GM19240 (cell line): ENCODE data around the gene DNAH12.
"Not testable (repeated sequence)": the region's sequence is repeated elsewhere in the genome, so short reads cannot be mapped to it uniquely, and the experiment has no call there.

Experiments used
- DNase-seq: peaks from one replicate; pipeline ENCODE4 v3.0.0; 2011; ENCODE audit warnings: low spot score; ENCODE audit not compliant: insufficient read length

DNAH12 gene

DNA sequence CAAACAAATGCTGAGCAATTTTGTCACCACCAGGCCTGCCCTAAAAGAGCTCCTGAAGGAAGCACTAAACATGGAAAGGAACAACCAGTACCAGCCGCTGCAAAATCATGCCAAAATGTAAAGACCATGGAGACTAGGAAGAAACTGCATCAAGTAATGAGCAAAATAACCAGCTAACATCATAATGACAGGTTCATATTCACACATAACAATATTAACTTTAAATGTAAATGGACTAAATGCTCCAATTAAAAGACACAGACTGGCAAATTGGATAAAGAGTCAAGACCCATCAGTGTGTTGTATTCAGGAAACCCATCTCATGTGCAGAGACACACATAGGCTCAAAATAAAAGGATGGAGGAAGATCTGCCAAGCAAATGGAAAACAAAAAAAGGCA, 217.6 kb downstream of the DNAH12 start:
- DNase-seq = not testable (repeated sequence)

DNA sequence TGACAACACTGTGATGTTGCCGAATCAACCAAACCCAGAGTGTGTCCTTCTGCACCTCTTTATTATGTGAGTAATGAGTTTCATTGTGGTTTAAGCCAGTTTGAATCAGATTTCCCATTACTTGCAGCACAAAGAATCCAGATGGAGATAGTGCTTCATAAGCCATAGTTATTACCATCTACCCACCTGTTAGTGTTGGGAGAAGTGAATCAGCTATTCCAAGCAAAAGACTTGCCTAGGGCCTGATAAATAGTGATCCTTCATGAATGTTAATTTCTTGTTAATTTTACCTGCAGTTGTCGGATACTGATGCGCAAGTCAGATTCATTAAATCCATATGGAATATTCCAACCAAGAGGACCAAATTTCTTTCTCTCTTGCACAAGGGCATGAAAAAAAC, 229.9 kb downstream of the DNAH12 start:
- DNase-seq = no peak

DNA sequence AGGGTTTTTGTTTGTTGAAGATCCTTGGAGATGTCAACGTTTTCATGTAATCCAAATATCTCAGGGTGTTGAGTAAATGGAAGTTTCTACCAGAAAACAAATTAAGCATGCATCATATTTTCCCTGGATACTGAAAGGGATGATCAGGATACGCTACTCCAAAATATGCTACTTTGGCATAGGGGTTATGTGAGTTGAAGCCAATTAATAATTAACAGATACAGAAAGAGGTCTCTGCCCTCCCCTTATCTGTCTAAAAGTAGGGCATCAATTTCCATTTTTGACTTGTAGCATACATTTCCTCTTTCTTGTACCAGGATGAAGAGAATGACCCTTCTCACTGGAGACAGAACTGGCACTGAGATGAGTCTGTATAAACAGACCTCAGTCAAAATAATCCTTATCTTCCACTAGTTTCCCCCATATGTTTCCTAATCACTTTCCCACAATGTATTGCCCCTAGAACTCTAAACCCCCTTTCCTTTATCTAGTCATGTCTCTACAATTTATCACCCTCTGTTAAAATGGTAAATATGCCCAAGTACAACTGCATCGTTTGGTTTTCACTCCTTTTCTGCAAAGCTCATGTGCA, 234.3 kb downstream of the DNAH12 start:
- no peak for DNase-seq

DNA sequence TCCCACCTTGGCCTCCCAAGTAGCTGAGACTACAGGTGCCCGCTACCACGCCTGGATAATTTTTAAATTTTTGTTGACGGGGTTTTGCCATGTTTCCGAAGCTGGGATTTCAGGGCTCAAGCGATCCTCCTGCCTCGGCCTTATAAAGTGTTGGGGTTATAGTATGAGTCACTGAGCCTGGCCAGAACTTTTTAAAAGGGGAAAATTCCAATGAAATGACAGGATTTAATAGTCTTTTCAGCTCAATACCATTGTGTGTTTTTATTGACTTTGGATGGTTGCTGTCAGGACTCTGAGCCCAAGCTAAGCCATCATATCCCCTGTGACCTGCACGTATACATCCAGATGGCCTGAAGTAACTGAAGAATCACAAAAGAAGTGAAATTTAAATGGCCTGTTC, 240.6 kb downstream of the DNAH12 start:
- DNase-seq = not testable (repeated sequence)

DNA sequence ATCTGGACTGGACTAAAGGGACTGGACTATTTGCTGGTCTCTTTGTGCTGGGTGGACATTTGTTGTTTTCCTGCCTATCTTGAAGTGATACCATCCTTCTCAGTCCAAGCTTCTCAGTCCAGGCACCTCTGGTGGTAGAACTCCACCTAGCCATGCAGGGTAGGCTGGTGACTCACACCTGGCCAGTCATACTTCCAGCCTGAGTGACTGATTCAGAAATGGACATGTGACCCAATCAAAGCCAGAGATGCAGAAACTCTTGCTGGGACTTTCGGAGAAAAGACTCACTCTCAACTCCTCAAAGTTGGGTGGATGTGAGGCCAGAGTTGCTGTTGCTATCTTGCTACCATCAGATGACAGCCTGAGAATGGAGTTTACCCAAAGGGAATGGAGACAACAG, 246.1 kb downstream of the DNAH12 start:
- DNase-seq = no peak

DNA sequence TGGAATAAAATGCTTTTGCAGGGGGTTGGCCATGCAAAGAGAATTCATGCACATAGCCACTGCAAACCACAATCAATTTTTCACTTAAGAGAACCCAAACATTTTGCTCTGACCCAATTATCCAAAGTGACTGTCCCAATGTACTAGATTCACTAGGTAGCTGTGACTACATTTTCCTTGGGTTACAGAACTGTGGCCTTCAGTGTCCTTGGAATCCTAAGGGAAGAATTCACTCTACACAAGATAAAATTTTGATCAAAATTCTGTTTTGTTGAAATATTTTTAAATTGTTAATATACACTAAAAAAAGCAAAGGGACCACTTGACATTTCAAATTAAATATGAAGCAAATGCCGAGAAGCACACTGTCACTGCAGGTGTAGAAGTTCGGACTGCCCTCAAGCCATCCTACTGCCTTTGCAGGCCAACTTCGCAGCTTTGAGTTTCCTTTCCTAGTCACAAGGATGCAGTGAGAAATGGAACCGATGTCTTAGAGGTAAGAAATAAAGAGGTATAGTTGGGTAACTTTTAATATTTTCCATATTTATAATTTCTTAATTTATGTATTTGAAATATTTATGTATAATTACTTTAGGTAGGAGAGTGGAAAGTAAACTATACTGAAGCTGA, 251.1 kb downstream of the DNAH12 start:
- no peak for DNase-seq

DNA sequence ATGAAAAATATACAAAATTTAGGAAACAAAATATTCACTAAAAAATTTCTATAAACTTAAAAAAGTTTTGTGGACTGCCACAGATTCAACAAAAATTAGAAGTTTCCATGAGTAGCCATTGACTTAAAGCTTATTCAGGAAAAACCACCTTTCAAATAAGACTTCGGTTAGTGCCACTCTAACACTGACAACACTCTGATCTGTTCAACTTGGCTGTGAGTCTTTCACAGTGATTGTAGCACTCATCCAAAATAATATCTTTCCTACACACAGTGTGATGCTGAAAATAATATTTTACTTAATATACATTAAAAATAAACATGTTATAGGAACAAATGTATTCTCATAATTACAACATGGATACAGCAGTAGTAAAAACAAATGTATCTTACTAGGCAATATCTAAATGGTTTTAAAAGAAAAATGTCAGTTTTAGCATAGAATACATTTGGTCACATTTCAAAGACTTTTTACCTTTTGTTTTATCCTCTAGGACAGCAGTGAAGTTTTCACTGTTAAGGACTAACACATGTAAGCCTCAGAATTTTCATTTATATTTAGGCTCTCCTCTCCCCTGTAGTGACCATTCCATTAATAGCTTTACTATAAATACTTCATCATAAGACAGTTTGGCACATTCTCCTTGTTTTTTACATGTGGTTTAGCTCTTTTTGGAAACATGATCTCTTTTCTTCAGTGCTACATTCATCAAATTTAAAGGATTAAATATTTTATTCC, 251.8 kb downstream of the DNAH12 start, which contains the start of gene ASB14:
TSS of gene ASB14 (minus strand) at position 527 of the 738 bp plus-strand sequence. CDS start 652 bp downstream, outside the sequence.
- DNase-seq = no peak

DNA sequence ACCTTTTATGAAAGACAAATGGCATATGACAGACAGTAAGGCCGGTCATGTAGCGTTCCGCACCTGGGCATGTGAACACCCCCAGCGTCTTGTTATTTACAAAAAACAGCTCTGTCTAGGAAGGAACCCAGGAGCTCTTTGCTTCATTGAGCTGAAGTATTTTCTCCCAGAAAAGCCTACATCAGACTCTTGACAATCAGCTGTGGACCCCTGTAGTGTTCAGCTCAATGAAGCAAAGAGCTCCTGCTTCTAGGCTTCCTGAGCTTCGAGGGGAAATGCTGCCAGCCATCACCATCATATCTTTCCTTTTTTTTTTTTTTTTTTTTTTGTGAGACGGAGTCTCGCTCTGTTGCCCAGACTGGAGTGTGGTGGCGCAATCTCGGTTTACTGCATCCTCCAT, 255.7 kb downstream of the DNAH12 start:
- no peak for DNase-seq

DNA sequence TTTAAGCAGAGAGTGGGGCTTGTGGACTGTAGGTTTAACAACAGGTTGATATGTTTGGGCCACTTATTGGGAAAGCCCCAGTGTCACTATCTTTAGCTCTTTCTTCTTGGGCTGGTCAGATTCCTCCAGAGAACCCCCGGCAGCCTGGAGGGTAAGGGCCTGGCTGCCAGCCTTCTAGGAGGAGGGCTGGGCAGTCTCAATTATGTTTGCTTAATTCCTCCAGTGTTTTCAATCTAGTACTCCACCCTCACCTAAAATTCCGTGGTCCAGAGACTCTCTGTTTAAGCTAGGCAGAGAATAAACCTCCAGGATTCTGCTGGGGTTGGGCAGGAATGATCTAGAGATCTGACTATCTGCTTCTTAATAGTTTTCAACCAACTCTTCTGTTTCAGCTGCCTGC, 256.9 kb downstream of the DNAH12 start:
- no peak for DNase-seq

DNA sequence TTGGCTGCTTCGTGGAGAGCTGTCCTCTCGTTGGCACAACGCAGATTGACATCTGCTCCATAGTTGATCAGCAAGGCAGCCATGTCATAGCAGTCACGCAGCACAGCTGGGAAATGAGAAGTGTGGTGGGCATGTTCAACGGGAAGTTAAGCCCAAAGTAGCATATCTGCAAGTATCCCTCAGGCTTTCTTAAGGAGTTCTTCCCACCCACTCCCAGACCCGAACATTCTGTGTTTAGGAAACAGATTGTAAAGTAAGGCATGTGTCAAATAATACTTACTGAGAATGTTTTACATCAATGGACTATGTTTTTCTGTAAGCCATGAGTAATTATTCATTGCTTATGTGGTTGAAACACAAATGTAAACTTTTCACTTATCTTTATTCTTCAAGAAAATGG, 260.8 kb downstream of the DNAH12 start:
- no peak for DNase-seq

DNA sequence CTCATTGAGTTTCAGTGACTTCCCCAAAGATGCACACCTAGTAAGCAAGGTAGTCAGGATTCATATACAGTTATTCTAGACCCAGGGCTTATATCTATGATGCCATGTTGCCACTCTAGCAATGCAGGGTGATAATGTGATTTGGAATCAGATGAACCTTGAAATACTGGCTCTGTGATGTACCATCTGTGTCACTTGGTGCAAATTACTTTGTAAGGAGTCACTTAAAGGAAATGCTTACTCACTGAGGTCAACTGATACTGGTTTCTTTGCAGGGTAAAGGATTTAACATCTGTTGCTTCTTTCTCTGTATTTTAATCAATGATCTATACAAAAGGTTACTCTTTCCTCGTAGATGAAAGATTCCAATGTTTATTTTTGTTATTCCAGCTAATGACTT, 262.4 kb downstream of the DNAH12 start:
- DNase-seq = no peak

DNA sequence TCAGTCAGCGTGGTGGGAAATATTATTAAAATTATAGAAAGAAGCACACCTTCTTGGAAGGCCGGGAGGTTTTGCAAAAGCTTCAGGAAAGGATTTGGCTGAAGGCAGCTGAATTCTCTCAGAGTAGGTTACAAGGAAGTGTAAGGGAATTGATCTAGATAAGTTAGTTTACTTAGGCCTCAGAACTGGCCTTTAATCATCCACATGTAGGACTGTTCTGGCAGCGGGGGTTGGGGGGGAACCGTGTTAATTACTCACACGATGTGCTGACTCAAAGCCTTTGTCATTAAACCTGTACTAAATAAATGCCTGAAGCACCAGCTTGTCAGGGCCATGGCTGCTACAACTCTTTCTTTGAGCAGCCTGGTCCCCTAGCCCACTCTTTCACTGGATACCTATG, 264.5 kb downstream of the DNAH12 start:
- DNase-seq = no peak

DNA sequence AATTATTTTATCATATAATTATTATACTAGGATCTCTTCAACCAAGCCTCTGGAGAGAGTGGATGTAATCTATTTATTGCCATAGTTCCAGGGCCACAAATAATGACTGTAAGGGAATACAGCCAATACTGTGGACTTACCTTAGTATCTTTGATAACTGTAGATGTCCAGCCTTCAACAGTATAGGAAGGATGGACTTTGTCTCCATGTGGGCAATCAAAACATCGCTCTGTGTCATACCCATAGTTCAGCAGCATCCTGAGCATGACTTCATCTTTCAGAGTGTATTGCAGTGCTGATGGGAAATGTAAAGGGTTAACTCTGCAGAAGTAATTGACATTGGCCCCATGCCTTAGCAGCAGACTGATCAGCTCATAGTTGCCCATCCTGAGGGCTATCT, 265.9 kb downstream of the DNAH12 start:
- DNase-seq = no peak

DNA sequence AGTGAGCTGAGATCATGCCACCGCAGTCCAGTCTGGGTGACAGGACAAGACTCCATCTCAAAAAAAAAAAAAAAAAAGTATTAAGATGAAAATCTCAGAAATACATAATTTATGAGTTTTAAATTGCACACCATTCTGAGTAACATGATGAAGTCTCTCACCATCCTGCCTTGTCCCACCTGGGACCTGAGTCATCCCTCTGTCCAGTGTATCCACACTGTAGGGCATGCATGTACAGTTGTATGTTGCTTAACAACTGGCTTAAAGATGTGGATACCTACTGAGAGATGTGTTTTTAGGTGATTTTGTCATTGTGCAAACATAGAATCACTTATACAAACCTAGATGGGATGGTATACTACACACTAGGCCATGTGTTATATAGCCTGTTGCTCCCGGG, 268.8 kb downstream of the DNAH12 start:
- no peak for DNase-seq

DNA sequence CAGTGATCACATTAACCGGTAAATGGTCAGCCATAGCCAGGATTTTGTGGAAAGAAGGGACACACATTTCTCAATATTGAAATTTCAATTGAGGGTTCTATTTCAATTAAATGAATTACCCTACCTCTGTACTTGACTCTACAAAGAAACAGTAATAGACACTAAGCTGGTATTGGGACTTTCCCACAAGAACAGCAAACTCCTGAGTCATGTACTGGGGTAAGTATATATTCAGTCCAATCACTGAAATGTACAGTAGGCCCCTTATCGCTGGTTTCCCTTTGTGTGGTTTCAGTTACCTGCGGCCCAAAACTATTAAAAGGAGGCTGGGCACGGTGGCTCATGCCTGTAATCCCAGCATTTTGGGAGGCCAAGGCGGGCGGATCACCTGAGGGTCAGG, 269.3 kb downstream of the DNAH12 start:
- no peak for DNase-seq

DNA sequence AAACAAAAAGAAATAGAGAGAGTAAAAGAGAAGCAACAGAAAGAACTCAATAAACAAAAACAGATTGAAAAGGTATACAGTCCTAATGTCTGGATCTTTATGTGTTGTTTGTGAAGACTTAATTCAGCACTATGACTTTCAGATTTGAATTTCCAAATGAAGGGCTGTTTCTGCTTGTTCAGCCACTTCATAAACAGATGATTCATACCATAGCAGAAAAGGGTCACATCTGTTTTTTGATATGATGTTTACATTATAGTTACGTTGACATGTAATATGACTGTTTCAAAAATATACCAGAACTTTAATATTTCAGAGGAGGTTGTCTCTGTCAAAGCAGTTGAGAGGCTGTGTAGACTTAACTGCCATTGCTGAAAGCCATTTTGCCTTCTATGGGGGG, 275.7 kb downstream of the DNAH12 start:
- no peak for DNase-seq

DNA sequence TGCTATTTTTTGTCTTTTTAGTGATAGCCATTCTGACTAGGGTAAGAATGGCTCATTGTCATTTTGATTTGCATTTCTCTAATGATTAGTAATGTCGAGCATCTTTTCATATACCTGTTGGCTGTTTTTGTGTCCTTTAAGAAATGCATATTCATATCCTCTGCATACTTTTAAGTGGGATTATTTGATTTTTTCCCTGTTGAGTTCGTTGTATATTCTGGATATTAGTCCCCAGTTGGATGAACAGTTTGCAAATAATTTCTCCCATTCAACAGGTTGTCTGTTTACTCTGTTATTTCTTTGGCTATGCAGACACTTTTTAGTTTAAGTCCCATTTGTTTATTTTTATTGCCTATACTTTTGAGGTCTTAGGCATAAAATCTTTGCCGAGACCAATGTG, 282.2 kb downstream of the DNAH12 start:
- no peak for DNase-seq

DNA sequence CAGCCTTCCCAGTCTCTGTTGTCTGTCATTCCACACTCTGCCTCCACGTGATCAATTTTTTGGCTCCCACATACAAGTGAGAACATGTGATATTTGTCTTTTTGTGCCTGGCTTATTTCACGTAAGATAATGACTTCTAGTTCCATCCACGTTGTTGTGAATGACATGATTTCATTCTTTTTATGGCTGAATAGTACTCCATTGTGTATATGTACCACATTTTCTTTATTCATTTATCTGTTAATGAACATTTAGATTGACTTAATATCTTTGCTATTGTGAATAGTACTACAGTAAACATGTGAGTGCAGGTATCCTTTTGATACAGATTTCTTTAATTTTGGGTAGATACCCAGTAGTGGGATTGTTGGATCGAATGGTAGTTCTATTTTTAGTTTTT, 283.0 kb downstream of the DNAH12 start:
- DNase-seq = no peak

DNA sequence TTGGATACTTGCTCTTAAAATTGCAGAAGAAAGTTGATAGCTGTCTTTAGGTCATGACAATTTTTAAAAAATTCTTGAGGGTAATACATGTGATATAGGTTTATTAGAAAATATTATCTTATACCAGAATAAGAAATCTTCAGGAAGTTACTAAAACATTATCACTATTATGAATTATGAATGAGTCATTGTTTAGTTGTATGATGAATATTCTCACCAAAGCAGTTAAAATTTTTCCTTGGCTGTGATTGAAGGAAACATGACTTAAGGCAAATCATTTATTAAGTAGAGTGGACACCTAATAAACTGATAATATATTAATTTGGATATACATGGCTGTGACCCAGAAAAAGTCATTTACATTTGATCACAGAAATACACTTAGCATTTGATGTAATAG, 286.5 kb downstream of the DNAH12 start:
- DNase-seq = no peak

DNA sequence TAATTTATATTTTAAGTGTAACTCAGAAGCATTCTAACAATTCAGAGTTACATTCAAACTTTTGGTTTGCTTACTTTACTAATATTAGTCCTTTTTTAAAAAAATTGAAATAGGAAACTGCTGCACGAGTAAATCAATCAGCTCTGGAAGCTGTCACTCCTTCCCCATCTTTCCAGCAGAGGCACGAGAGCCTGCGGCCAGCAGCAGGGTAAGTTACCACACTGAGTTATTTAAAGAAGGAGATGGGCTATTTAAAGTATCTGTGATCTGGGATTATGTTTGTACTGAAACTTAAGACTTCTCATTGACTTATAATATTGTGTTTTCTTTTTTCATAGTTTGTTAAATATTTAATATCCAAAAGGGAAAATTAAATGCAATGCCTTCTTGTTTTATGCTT, 287.3 kb downstream of the DNAH12 start:
- no peak for DNase-seq

DNA sequence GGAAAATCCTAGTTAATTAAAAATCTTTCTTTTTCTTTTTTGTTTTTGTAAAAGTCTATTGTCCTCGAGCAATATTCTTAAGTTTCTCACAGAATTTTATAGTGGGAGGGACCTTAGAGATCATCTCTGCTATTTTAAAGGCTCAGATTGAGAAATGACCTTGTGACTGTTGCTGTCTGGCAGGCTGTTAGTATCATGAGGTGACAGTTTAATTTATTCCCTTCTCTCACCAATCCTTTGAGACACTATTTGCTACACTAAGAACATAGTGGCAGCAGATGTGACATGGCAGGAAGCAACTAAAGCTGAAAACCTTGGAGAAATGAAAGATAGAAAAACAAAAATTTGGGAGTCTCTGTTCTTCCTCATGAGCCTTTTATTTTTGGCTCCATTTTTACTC, 291.7 kb downstream of the DNAH12 start:
- no peak for DNase-seq

DNA sequence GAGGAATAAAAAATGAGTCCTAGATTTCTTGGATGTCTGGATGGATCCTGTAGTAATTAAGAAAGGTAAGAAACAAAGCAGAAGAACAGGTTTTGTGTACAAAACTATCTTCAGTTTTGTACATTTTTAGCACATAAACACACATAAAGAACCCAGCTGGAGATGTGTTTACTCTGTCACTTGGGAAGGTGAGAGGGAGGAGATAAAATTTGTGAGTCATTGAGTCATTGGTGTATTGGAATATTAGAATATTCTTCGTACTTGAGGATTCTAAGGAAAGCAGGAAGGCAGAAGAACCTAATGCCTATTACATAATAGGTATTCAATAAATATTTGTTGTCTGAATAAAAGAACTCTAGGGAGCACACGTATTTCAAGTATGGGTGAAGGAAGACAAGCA, 299.2 kb downstream of the DNAH12 start:
- DNase-seq = no peak
